HG02840 (cell line): ENCODE results near the gene MED13.

Experiments
- ATAC-seq: cut with Tn5 transposase; IDR thresholded peaks from one replicate; pipeline ENCODE4 v1.9.1; 2021; ENCODE audit warnings: mild to moderate bottlenecking, moderate library complexity, moderate number of reproducible peaks; ENCODE audit not compliant: unreplicated experiment, low FRiP score

MED13 gene

GRCh38 chr17:62062302-62062701 is 2.8 kb downstream of the MED13 start:
- no peak for ATAC-seq

- ATAC-seq, result no peak
Observed at GRCh38 chr17:62059414-62059813, 5.7 kb downstream of the MED13 start.

GRCh38 chr17:62058611-62059010 is 6.5 kb downstream of the MED13 start:
- no peak for ATAC-seq

- no peak for ATAC-seq
Observed at GRCh38 chr17:62057696-62058095, 7.4 kb downstream of the MED13 start.

- no peak for ATAC-seq
Observed at GRCh38 chr17:62052765-62053338, 12.2 kb downstream of the MED13 start.

GRCh38 chr17:62051053-62051452 is 14.0 kb downstream of the MED13 start:
- no peak for ATAC-seq

- ATAC-seq, result no peak
Observed at GRCh38 chr17:62049299-62049698, 15.8 kb downstream of the MED13 start.

- ATAC-seq, result no peak
Observed at GRCh38 chr17:62048262-62048661, 16.8 kb downstream of the MED13 start.

GRCh38 chr17:62045517-62045916 is 19.6 kb downstream of the MED13 start:
- ATAC-seq, result no peak

GRCh38 chr17:62045109-62045508 is 20.0 kb downstream of the MED13 start:
- ATAC-seq, result no peak

- ATAC-seq, result no peak
Observed at GRCh38 chr17:62043602-62044001, 21.5 kb downstream of the MED13 start.

- ATAC-seq, result no peak
Observed at GRCh38 chr17:62043140-62043539, 21.9 kb downstream of the MED13 start.

GRCh38 chr17:62038248-62038647 is 26.8 kb downstream of the MED13 start:
- ATAC-seq, result no peak

- ATAC-seq, result no peak
Observed at GRCh38 chr17:62033317-62033716, 31.8 kb downstream of the MED13 start.

- no peak for ATAC-seq
Observed at GRCh38 chr17:62032480-62032879, 32.6 kb downstream of the MED13 start.

- ATAC-seq, result no peak
Observed at GRCh38 chr17:62030264-62030663, 34.8 kb downstream of the MED13 start.

GRCh38 chr17:62024866-62025265 is 40.2 kb downstream of the MED13 start:
- no peak for ATAC-seq

GRCh38 chr17:62017912-62018311 is 47.2 kb downstream of the MED13 start:
- no peak for ATAC-seq

GRCh38 chr17:62017496-62017895 is 47.6 kb downstream of the MED13 start:
- ATAC-seq, result no peak

GRCh38 chr17:62014526-62014925 is 50.6 kb downstream of the MED13 start:
- no peak for ATAC-seq

- no peak for ATAC-seq
Observed at GRCh38 chr17:62009220-62009619, 55.9 kb downstream of the MED13 start.

- ATAC-seq, result no peak
Observed at GRCh38 chr17:62008294-62008693, 56.8 kb downstream of the MED13 start.

GRCh38 chr17:62004388-62004787 is 60.7 kb downstream of the MED13 start:
- no peak for ATAC-seq
